HG03575 (cell line): ENCODE data around the gene MAGI2.

Source experiments
- ATAC-seq: cut with Tn5 transposase; IDR thresholded peaks from one replicate; pipeline ENCODE4 v1.9.1; 2021; ENCODE audit not compliant: unreplicated experiment, insufficient number of reproducible peaks, low FRiP score; ENCODE audit errors: extremely low read depth

The MAGI2 gene

DNA sequence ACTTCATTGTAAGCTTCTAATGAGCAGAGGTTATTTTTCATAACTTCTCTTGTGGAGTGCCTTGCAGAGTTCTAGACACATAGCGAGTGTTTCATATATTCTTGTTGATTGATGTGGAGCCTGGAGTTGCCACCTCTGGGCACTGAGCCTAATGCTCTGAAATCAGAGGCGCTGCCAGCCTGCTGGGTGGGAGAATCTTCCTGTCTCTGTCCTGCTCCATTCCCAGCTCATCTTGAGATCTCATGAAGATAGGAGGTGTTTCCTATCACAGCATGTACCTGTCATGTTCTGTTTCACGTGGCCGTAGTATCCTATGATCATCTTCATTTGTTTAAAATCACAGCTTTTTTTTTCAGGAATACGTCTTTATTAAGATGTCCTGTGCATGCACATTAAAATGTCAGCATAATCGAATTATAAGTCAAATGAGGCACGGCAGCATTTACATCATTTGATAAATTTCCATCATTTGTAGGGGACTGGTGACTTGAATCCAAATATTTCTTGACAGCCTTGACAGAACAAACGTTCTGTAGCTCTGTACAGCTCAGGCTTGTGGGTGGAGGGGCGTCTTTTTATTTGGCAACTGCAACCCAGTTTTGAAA is 1261.9 kb downstream of the MAGI2 start:
- no peak for ATAC-seq

DNA sequence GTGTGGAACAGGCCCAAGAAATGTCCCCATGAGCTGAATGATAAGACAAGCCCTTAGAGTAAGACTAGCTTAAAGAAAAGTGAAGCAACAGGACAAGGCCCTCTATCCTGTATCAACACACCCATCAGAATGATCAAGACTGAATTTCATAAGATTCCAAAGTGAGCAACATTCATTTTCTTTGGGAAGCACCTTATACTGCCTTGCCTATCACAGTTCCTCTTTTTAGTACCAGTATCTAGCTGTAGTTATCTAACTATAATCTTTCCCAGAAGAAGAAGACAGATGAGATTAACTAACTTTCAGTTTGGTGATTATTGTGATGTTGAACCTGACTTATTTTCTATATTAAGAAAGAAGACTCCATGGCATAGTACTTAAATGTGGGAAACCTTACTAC is 1263.7 kb downstream of the MAGI2 start:
- ATAC-seq: no peak

DNA sequence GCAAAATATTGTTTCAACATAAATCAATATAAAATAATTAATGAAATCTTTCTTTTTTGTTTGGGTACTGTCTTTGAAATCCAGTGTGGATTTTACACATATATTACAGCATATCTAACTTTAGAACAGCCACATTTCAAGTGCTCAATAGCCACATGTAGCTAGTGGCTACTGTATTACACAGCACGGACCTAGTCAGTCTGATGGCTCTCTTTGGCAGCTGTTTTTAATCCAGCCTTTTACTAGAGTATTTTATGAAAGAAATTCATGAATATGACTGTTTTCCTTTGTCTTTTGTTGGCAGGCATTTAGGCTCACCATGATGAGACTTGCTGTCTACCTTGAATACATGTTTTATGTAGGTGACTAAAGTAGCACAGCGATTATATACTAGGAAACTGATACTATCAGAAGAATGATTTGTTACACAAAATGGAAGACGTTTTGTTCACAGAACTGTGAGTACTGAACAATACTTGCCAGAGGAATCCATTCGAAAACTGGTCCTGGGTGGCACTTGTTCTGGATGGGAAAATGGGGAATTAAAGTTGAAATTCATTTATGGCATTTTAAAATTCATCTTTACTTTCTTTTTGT is 1268.2 kb downstream of the MAGI2 start:
- ATAC-seq: no peak

DNA sequence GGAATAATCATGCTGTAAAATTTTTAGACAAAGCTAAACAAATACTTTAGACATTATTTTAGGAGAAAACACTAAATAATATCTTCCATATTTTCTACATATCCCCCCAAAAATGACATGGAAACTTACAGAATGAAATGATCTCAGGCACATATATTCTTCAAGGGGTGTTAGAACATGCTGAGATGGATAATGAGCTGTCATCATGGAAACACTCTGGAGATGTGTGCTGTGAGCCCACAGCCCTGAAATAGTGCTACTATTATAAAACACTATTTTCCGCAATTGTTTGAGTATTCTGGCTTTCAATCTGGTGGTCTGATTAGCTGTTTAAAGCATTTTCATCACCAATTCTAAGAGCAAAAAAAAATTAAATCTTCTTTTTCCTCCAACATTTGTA is 1269.2 kb downstream of the MAGI2 start:
- ATAC-seq: no peak

DNA sequence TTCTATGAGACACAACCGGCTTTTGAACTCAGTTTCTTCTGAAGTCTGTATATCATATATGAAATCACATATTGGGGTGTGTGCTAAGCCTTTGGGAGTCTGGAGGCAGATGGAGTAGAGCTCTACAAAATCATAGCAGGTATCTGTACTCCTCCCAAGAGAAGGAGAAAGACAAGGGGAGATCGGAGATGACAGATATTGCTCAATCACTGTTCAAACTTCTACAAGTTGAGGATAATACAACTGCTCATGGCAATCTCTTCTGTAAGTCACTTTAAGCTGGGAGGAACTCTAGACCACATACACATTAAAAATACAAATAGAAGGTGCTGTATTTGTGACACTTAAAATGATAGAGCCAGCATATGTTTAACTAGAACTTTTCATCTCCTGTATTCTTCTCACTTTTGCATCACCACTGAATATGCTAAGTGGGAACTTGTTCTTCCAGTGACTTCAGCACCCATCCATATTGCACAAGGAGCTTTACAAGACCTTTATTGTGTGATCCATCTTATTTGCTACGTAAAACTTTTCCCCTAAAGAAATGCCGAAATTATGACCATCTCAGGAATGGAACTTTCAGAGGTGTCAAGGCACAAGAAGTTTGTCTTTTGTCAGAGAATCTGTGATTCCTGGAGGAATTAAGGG is 1273.5 kb downstream of the MAGI2 start:
- ATAC-seq: no peak

DNA sequence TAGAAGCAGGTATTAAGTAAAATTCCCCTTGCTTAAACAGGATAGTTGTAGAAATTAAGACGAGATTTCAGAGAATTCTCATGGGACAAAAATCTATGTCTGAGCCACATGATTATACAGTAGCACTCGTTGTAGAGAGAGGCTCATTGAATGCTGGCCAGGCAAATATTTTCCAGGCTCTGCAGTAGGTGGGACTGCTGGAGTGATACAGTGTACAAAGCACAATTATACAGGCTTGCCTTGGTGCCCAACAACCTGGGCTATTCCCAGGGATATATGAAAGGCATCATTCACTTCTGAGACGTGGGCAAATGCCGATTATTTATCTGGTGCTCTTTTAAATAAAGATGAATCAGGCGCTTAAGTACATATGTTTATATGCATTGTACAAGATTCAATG is 1274.3 kb downstream of the MAGI2 start:
- ATAC-seq: no peak

DNA sequence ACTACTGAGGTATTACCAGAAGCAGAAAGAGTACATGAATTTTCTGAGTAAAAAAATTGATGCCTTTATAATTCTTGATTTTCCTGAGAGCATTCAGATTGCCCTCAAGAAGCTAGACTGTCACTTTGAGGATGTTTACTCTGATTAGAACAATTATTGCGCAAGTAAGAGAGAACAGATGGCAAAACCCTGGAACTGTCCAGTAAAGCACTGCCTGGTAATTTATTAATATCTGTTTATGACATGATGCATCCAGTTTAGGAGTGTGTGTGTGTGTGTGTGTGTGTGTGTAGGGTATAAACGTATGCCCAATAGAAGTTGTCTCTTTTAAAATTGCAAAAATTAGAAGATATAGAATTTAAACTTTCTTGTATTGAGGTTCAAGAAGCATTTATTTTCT is 1275.1 kb downstream of the MAGI2 start:
- ATAC-seq: no peak

DNA sequence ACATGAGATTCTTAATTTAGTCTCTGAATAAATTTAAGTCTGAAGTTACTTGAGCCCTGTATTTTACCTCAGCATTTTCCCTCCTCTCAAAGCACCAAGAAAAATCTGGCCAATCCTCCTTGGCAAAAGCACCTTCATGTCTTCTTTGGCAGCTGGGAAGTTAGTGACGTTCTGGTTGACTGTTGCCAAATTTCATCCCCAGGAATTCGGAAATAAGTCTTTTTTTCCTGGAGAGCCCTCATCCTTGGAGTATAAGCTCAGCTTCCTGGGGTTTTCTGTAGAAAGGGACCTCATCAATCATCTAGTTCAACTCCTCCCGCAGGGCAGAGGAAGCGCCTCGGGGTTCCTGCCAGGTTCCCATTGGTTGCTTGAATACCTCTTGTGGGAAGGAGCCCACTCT is 1277.3 kb downstream of the MAGI2 start:
- ATAC-seq: no peak

DNA sequence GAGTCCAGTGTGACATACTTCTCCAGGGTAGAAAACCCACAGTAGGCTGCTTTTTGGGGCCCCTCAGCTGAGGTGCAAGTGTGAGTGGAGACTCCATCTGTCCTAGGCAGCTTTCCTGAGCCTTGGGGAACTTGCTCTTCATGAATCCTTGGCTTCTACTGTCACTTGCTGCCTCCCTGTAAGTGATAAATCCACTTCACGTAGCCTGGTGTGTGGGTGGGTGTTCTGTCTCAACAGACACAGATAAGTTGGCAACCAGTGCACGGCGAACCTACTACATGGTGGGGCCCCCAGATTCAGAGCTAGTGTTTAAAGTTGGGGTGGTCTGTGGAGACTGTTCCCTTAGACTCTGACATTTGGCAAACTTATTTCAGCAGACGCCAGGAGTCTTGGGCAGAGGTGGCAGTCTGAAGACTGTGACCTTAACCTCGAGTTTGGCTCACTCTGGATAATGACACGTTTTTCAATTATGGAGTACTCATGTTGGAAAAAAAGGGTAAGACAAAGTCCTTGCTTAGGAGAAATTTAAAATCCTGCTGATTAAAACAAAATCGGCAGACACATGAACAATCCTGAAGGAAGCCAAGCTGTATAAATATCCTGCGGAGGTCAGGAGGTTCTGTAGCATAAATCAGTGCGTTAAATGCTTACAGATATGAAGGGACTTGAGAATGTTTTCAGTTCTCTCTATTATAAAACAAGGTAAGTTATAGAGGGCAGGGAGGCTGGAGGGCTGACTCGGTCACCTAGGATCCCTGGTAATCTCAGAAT is 1278.0 kb downstream of the MAGI2 start:
- no peak for ATAC-seq

DNA sequence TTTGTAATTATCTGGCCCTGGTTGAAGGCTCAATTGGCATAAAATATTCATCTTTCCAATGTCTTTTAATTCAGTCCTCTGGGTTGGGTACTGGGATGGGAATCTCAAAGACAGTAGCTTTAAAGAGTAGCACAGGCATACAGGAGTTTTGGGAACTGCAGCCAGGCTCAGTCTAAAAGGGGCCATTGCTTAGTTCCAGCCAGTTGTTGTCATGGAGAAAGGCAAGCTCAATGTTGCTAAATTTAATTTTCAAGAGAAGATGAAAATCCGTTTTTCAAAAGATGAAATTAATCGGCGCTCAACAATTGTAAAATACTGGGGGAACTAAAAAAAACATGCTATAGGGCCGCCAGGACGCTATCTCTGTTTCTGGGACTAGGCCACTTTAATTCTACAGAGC is 1279.8 kb downstream of the MAGI2 start:
- no peak for ATAC-seq

DNA sequence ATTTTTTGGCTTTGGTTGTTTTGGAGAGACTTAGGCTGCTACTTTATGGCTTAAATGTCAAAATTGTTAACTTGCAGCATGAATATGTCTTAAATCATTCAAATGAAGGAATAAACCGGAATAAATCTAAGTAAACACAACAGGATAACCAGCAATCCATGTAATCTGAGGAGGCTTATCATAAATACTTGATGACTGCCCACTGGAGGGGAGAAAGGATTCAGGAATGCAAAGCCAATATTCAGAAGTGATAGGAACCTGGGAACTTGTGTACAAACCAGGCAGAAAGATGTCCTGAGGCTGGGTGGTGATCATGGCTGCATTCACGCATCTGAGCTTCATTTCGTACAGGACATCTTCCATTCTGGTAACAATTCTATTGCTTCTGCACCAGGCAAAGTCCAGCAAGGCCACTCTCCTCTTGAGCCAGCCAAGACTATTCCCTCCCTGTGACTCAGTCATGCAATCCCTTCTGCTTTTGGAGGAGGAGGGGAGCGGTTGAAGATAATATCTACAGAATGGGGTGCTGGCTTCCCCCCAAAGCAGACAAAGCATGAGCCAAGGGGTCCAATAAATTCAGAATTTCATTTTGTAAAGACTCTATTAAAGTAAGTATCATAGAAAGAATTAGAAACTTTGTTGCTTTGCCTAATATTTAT is 1280.4 kb downstream of the MAGI2 start:
- ATAC-seq: no peak

DNA sequence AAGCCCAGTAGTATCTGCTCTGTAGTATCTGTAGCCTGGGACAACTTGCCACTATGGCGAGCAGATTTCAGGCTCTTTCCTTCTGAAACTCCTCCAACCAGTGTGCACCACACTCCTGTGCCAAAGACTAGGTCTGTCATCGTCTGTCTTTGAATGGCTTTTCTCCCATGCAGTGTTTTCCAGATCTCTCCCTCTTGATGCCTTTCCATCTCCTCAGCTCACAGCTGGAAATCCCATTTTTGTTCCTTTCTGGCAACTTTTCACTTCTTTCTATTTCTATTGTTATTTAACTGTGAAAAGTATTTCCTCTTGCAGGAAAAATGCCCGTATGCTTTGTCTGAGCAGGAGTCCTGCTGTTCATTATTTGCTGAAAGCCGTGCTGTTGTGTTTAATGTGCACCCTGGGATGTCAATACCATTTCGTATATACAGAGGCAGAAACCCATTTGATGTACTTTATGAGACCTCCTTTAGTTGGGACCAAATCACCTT is 1281.2 kb downstream of the MAGI2 start:
- no peak for ATAC-seq

DNA sequence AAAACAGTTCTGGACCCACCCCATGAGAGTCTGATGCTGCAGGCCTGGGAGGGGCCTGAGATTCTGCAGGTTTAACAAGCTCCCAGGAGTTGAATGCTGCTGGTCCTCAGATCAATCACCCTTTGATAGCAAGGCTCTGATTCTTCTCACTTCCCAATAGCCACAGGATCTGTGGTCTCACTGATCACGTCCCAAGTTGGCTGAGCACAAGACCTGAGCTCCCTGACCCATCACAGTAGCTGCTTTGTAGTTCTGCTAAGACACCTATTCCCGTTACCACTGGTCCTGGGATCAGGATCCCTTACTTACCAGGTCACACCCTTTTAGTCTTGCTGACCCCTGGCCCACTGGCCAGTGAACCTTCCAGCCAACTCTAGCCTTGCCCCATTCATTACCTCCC is 1282.1 kb downstream of the MAGI2 start:
- no peak for ATAC-seq

DNA sequence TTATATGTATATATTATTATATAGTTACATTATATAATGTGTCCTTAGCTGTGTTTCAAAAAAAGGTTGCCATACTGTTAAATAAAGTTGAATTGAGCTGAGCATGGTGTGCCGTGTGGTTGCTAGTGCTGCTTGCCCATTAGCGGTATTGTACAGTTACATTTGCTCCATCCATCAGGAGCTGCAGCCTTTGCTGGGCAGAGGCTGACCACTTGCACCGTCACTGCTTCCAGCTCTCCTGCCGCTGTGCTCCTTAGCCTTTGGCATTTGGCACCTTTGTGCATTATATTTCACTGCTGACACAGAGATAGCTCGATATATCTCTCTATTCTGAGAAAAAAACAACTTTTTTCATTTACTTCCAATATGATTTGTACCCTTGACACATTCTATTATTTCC is 1282.7 kb downstream of the MAGI2 start:
- no peak for ATAC-seq

DNA sequence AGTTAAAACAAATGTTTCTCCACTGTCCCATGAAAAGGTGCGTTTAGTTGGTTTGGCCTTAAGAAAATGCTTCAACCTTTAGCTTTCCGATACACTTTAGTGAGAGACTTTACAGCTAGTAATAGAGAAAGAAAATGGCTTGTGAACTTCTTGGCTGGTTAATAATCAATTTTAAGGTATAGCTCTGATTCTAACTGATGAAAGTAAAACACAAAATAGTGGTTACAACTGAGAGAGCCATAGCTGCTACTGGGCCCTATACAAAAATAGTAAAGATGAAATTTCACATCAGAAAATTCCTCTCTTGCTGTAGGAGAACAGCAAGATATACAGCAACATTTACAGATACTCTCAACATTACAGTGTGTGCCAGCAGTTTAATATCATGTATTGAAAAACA is 1283.5 kb downstream of the MAGI2 start:
- ATAC-seq: no peak

DNA sequence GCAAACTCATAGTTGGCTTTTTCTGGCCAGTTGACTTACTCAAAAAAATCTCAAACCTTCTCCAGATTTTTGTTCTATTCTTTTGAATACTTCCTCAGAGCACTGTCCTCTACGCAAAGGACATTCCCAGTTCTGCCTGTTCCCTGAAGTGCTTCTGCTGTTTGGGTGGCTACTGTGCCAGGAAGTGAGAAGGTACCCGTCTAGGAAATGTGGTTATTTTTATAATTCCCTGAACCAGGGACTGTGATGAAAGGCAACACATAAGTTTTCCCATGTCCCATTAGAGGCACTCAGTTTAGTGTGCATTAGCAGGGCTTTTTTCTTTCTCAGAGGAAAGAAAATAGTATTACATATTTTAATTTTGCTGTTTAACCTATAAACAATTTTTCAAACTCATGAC is 1284.6 kb downstream of the MAGI2 start:
- ATAC-seq: no peak

DNA sequence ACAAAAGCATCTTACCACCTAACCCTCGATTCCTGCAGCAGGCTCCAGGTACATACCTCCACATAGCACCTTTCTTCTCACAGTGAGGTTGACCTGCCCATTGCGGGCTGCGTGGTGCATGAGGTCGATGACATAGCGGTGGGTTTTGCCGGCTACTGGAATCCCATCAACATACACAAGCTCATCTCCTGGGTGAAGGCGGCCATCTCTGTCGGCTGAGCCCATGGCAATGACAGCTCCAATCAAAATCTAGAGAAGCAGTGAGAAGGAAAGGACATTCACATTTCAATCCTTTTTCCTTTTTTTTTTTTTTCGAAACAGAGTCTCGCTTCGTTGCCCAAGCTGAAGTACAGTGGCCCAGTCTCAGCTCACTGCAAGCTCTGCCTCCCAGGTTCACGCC is 1285.6 kb downstream of the MAGI2 start:
- ATAC-seq: no peak

DNA sequence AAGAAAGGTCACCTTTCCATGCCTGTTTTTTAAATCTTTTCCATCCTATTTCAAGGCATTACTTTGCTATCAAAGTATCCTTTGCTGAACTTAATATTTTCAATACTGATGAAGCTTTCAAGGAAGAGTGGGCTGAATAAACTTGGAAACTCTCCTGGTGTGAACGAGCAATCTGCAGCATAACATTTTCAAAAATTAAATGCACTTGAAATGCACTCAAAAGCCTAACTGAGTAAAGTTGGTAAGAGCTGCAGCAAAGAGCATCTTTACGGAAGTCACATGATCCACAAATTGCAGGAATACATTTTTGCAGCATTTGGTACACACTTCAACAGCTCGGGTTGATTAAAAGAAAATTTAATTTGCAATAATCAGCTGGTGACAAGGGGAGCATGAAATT is 1287.6 kb downstream of the MAGI2 start:
- no peak for ATAC-seq

DNA sequence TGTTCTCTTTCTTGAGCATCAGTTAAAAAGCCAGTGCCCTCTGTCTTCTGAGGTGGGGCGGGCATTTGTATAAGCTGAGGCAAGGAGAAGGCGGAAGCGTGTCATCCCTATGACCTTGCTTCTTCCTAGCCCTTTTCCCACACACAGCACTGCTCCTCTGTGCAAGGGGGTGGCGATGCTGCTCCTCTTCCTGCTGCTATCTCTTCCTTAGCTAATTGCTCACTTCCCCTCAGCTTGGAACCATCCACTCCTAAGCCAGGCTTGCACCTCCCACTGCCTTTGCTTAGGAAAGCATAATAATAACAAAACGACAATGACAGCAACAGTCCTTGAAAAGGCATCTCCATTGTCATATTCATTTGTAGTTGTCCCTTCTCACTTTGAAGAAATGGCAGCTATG is 1288.0 kb downstream of the MAGI2 start:
- no peak for ATAC-seq
